Measurements from ENCODE around the gene CDYL.
"Not testable (repeated sequence)": the region's sequence is repeated elsewhere in the genome, so short reads cannot be mapped to it uniquely, and the experiment has no call there.

Gene CDYL

DNA sequence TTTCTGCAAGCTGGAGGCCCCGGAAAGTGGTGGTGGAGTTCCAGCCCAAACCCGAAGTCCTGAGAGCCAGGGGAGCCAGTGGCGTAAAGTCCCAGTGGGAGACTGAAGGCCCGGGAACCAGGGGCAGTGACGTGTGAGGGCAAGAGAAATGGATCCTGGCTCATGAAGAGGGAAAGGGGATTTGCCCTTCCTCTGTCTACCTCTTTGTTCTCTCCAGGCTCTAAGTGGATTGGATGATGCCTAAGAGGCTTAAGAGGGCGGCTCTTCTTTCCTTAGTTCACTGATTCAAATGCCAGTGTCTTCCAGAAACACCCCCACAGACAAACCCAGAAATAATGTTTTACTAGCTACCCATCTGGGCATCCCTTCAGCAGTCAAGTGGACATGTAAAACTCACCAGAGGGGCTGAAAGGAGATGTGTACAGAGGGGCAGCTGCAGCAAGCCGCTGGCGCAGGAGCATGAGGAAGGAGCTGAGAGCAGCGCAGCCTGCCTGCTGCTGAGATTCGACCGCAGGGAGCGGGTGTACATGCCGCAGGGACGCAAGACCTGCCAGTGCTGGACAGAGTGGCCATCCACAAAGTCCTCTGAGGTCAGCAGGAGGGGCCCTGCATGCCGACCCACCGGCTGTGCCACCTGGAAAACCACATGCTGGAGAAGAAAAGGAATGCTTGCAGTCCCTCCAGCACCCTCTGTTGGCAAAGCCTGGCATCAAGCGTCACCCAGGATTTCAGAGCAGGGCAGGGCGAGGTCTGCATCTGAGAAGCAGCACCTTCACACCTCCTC, 29.5 kb downstream of the CDYL start:
- peak; percentile 42 for DNase-seq

DNA sequence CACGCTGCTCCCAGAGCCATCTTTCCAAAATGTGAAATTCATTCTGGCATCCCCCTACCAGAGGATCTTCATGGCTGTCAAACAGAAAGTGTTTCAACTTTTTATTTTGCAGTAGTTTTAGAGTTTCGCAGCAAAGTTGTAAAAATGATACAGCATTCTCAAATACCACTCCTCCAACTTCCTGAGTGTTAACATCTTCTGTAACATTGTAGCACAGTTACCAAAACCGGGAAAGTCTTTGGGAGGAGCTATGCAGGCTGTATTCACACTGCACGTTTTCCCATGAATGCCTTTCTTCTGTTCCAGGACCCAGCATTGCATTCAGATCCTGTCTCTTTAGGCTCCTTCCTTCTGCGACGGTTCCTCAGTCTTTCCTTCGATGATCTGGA, 30.1 kb downstream of the CDYL start:
- DNase-seq = no peak

DNA sequence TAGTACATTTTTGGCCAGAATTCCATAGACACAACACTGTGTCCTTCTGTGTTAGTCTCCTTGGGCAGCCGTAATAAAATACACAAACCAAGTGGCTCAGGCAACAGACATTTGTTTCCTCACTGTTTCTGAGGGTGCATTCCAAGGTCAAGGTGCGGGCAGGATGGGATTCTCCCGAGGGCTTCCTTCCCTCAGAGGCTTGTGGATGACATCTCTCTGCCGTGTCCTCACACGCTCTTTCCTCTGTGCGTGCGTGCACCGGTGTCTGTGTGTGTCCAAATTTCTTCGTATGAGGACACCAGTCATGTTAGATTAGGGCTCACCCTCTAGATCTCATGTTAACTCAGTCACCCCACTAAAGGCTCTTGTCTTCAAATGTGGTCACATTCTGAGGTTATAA, 30.6 kb downstream of the CDYL start:
- no peak for DNase-seq

DNA sequence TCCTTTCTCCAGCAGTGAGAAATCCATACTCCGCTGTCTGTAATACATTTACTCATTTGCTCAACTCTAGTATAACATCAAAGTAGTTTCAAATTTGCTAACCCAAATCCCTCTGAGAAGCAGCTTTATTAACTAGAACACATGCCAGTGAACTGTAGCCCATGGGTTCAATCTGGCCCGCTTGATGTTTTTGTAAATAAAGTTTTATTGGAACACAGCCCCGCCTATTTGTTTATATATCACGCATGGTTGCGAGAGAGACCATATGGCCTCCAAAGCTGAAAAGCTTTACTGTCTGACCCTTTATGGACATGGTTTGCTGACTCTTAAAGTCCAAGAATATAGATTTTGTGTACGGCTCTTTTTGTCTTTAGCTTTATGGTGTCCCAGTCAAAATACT, 32.2 kb downstream of the CDYL start:
- no peak for DNase-seq

DNA sequence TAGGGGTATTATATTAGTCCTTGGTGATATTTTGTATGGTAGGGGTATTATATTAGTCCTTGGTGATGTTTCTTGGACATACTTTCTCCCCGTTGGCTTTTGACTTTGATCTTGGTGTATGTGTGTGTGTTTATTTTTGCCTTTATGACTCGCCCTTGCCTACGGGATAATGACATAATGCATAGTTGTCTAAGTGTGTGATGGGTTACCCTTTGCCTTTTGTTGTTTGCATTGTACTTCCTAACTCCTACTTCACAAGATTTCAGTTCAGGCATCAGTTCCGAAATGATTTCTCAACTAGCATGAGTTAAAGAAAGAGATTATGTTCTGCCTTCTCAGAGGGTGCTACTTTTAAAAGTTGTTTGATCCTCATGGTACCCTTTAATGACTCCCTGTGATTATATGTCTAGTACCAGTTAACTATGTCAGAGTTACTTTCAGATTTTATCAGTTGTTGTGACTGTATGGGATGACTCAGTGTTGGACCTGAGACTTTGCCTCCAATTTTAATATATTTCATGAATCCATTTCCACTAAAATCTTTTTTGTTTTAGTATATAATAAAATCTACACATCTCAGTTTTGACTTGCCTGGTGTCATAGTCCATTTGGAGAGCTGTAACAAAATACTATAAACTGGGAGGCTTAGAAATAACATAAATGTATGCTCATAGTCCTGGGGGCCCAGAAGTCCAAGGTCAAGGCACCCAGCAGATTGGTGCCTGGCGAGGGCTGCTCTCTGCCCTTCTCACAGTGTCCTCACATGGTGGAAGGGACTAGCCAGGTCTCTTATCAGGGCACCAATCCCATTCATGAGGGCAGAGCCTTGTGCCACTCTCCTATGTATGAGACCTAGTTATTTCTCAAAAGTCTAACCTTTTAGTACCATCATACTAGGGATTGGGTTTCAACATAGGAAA, 34.1 kb downstream of the CDYL start:
- peak; percentile 62 for DNase-seq

DNA sequence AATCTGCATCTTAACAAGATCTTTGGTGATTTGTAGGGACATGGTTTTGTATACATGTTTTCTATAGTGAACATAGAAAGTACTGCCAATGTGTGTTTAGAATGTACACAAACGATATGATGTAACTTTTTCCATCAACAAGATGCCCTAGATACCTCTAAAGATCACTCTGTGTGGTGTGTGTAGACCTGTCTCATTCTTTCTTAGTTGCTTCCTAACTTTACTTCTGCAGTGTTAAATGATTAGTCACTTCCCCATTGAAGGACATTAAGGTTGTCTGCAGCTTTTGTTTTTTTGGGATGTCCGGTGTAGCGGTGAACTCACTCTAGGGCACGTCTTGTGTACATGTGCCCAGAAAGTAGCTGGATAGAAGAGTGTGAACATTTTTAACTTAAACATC, 35.9 kb downstream of the CDYL start:
- peak; percentile 23 for DNase-seq

DNA sequence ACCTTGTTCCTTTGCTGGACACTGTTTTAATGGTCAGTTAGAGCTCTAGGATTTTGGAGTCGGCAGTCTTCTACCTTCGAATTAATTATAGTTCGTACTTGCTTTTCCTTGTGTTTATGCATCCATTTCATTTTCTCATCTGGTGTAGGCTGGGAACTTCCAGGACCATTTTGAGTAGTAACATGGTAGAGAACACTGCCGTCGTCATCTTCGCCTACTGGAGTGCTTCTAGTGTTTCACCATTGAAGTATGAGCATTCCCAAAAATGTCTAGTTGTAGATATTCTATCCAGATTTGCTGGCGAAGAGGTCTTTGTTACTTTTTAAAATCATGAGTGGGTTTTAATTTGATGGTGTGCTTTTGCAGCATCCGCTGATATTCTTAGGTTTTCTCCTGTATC, 36.9 kb downstream of the CDYL start:
- no peak for DNase-seq

DNA sequence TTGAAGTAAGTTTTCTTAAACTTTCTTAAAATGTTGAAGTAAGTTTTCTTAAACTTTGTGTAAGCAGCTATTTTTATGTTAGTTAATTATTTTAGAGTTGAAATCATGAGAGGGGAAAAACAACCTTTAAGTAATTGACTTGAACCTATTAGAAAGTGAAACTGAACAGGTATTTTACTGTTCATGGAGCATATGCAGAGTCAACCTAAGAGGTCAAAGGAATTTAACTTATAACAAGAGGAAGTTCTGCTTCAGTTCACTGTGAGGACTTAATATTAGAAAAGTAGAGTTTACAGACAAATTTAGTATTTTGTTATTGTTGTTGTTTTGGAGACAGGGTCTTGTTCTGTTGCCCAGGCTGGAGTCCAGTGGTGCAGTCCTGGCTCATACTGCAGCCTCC, 38.0 kb downstream of the CDYL start:
- no peak for DNase-seq

DNA sequence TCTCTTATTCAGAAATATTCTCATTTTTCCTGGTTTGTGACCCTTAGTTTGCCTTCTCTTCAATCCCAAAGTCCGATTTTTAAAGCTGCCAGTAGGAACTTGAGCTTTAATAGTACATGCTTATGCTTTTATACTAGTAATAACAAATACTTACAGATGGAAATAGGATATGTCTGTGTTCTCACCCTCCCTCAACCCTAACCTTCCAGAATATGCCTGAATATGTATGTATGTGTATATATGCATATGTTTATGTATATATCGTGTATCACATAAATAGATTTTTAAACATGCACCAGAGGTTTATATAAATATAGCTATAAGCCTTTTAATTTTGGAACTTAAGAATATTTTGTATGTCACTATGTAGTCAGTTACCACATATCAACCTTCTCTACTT, 38.8 kb downstream of the CDYL start:
- no peak for DNase-seq

DNA sequence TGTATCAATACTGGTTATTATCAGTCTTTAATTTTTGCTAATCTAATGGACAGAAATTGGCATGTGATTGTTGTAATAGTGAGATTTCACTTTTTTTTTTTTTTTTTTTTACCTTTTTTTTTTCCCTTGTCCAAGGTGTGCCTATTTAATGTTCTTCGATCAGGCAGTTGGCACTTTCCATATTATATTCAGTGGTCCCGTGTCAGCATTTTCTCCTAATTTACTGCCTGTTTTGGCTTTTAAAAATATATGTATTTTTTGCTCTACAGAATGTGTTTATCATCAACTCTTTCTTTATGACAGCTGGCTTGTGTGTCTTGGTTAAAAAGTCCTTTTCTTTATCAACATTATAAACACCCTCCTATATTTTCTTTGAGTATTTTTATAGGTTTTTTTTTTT, 39.4 kb downstream of the CDYL start:
- no peak for DNase-seq

DNA sequence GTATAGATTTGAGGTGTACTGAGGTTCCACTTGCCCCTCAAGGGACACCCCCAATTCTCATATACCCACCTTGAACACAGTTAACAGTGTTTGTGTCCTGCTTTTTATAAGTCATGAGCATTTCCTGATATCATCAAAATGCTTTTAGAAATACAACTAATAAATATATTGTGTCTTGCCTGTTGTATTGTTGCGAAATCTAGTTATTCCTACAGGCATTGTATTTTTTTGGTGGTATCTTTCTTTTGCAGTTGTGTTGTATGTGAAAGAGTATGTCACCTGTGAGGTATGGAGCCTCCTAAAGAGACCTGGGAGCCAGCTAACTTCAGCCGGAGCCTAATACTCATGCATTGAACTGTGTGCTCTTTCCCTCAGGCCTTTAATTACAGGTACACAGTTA, 40.7 kb downstream of the CDYL start:
- no peak for DNase-seq

DNA sequence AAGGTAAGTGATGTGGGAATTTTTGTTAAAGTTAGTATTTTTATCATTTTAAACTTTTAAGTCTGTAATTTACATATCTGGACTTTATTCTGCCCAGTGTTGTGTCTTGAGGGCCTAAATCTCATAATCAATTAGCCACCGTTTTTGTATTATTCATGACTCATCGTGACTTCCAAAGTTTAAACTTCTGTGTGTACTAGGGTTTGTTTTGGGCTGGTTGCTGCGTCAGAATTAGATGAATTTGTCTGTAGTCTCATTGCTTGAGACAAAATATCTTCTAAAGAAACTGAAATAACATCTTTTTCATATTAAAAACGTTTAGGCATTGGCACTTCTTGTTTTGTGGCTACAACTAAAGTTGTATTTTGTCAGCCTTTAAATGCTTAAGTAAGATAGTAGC, 41.3 kb downstream of the CDYL start:
- DNase-seq = peak; percentile 46

DNA sequence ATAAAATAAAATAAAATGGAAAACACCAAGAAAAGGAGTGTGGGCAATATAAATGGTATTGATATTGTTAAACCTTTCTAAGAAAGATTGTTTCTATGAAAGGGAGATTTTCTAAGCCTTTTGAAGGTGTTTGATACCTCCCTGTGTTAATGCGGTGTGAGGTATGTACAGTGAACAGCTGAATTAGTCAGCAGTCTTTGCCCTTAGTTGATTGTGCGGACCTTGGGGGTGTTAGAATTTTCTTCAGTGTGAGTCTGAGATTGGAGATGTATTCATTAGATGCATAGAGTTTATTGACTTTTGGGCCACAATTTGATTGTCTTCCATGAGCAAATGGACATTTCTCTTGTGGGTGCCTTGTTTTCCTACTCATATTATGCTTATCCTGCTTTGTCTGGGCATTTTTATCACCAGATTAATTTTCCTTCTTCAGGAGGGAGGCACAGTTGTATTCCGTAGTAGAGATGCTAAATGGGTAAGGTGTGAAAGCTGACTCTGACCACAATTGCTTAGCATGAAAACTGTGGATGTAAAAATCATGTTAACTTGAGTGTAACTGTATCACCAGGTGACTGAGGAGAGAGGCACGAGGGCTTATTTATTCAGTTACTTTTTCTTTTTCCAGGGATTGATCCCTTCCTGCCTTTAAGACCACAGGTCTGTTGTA, 42.2 kb downstream of the CDYL start:
- no peak for DNase-seq

DNA sequence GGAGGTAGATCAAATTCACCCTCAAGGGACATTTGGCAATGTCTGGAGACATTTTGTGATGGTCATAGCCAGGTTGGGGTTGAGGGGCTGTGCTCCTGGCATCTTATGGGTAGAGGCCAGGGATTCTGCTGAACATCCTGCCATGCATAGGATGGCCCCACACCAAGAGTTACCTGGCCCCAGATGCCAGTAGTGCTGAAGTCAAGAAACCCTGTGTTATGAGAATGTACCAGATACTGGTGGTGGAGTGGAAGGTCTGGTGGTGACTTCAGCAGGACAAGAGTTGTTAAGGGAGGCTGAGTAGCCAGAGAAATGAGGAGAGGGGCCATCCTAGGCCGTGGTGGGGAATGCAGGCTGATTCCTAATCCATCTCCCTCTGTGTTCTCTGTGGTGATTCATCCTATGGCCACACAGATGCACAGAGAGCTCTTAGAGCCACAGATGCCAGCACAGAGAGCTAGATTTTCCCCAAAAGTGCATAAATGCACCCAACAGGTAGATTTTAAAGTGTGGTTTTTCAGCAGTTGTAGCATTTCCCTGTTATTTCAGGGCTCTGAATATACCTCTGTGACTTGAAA, 43.6 kb downstream of the CDYL start:
- DNase-seq = peak; percentile 56

DNA sequence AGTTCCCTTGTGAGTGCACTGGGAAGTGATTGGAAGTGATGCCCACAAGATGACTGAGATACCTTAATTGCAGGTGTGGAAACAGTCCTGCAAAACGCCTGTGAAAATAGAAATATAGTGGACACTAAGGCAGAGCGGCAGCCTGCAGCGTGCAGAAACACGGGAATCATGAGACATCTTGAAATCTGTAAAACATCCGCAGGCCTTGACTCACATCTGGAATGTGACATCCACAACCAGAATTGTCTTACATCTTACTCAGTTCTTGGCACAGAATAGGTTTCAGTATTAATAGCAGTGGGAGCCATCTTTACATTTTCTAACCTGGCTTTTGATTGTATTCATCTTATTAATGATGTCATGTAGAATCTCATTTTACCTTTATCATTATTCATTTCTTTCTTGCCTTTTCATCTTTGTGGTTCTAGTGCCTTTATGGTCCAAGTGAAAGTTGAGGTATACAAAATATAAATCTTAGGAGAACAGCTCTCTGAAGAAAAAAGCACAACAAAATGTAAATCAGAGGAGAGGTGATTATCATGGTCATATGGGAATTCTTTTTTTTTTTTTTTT, 44.6 kb downstream of the CDYL start:
- DNase-seq = peak; percentile 86

DNA sequence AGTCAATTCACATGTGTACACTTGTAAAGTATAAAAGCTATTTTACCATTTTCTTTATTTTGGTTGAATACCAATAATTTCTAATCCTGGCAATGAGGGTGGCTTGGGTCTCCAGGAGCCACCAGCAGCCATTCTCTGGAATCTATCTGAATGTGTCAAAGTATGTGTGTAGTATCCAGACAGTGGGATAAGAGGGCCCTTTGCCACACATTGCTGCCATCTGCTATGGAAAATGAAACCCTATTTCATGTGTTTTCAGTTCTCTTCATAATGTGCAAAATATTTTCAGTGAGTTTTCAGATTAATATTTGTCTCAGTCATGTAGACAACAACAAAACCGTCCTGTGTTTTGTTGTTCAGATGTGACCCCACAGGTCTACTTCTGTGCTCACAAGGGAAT, 46.3 kb downstream of the CDYL start:
- no peak for DNase-seq

DNA sequence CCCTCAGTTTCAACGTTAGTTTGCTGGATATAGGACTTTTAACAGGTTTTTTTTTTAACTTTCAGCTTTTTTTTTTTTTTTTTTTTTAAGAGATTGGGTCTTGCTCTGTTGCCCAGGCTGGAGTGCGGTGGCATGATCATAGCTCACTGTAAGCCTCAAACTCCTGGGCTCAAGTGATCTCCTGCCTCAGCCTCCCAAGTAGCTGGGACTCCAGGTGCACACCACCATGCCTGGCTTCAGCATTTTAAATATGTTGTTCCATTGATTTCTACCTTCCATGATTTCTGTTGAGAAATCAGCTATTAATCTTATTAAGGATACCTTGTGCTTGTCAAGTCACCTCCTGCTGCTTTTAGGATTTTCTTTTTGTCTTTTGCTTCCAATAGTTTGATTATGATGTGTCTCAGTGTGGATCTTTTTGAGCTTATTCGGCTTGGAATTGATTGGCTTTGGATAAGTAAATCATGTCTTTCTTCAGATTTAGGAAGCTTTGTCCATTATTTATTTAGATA, 52.0 kb downstream of the CDYL start:
- DNase-seq = no peak

DNA sequence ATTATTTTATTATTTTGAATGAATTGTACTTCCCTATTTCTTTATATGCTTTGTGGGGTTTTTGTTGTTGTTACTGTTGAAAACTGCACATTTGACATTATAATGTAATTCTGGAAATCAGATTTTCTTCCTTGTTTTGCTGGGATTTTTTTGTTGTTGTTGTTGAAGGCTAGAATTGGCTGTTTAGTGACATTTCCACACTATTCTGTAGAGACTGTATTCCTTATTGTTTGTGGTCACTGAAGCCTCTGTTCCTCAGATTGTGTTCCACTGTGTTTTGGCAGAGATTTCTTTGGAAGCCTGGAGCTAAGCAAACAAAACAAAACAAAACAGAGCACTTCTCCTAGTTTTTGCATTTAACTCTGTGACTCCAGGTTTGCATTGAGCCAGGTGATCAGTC, 52.9 kb downstream of the CDYL start:
- no peak for DNase-seq

DNA sequence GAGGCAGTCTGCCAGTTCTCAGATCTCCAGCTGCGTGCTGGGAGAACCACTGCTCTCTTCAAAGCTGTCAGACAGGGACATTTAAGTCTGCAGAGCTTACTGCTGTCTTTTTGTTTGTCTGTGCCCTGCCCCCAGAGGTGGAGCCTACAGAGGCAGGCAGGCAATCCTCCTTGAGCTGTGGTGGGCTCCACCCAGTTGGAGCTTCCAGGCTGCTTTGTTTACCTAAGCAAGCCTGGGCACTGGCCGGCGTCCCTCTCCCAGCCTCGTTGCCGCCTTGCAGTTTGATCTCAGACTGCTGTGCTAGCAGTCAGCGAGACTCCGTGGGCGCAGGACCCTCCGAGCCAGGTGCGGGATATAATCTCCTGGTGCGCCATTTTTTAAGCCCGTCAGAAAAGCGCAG, 59.3 kb downstream of the CDYL start:
- not testable (repeated sequence) for DNase-seq

DNA sequence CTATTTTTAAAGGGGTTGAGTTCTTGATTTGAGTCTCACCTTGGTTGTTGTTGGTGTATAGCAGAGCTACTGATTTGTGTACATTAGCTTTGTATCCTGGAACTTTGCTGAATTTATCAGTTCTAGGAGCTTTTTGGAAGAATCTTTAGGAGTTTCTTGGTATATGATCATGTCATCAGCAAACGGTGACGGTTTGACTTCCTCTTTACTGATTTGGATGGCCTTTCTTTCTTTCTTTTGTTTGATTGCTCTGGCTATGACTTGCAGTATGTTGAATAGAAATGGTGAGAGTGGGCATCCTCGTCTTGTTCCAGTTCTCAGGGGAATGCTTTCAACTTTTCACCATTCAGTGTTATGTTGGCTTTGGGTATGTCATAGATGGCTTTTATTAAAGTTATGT, 64.0 kb downstream of the CDYL start:
- no peak for DNase-seq

DNA sequence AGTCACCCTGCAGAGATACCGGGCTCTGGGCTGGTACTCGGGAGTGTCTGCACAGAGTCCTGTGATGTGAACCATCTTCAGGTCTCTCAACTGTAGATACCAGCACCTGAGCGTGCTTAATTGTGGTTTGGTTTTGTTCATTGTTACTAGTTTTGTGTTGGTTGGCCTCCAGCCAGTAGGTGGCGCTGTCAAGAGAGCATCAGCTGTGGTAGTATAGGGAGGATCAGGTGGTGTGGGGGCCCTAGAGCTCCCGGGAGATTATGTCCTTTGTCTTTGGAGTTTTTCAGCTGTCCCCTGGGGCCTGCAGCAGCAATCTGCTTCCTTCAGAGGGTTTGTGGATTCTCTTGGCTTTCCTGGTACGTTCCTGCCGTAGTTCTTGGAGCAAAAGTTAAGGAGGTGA, 67.9 kb downstream of the CDYL start:
- no peak for DNase-seq

DNA sequence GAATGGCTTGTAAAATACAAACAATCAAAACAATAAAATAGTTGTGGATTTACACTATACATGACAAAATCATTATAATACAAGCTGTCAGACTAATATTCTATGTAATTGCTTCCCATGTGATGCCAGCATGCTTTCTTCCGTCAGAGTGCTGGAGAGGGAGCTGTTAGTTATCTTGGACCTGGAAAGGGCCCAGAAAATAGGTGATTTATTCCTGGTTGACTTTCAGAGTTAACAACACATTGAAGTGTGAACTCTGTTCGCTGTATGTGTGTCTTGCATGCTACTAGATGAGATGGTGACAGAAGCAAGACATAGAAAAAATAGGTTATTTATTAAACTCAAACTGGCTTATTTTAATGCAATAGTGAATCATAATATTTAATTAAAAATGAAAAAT, 70.2 kb downstream of the CDYL start:
- no peak for DNase-seq

All from fibroblast of skin of right biceps (primary cell).